Peyer's patch (tissue), 4 donors: Measurements from ENCODE around the gene SPATA13.

Experiments
- CTCF ChIP-seq, 6 experiments: fragments of 450-650 bp in 4 of 6; fragments of 200-600 bp in 2 of 6; sonication (generic) in 1 of 6; IDR thresholded peaks; one replicate each; pipeline ENCODE4 v1.5.1; 2017 to 2019; ENCODE audit warnings: antibody characterized with exemption in 6 of 6, mild to moderate bottlenecking in 3 of 6, moderate library complexity in 1 of 6
- POLR2A ChIP-seq, 2 donors: fragments of 450-650 bp; IDR thresholded peaks; one replicate each; pipeline ENCODE4 v1.5.1; 2017; ENCODE audit warnings: antibody characterized with exemption in 2 of 2, mild to moderate bottlenecking in 2 of 2, moderate library complexity in 2 of 2

DNA sequence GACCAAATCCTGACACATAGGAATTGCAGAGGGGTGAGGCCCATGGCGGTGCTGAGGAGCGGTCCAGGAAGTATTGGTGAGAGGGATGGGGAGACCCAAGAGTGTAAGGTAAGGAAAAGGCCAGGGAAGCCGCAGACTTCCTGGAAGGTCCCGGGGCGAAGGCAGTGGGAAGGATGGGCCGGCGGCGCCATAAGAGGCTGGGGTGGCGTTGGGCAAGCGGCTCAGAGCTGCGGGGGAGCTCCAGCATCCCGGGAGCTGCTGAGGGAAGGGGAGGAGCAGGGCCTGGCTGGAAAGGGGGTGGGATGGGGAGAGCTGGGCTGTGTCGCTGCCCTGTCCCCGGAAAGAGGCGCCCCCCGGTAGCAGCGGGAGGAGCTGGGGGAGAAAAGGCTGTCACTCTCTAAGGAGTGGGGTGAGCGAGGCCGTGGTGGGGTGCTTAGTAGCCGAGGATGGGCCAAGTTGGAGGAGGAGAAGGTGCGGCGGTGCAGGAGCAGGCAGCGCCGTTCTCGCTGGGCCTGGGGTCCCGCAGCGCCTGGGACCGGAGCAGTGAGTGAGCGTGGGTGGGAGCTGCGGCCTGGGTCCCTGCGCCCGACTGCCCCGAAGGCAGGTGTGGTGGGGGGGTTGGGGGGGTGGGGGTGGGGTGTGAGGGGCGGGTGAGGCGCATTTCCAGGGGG lies 179.6 kb downstream of the SPATA13 start:
- TF ChIP-seq CTCF (IDR thresholded peaks at IDR 0.05) (no peak), POLR2A (IDR thresholded peaks at IDR 0.05) (no peak)
